Activated CD4-positive, alpha-beta T cell treated with anti-CD3 and anti-CD28 coated beads, Interleukin-2, Interleukin-6, amounts not matched to agents 100 ng/mL and 50 ng/mL, durations not matched to agents 16 hours and 8 hours (primary cell): ENCODE measurements around the gene PEX10.

ENCODE experiments used
- DNase-seq: peaks from one replicate; pipeline ENCODE4 v3.0.0-alpha.2; 2020

PEX10 gene

GRCh38 chr1:2418791-2419320 lies 6.5 kb upstream of the PEX10 start:
- DNase-seq: no peak

- no peak for DNase-seq
Observed at GRCh38 chr1:2417833-2418225, 5.5 kb upstream of the PEX10 start.

GRCh38 chr1:2417083-2417832 lies 4.9 kb upstream of the PEX10 start:
- DNase-seq: no peak

GRCh38 chr1:2416403-2416802 lies 4.0 kb upstream of the PEX10 start:
- peak; percentile 34 for DNase-seq

- DNase-seq: peak; percentile 70
Observed at GRCh38 chr1:2415801-2416208, 3.4 kb upstream of the PEX10 start.

- no peak for DNase-seq
Observed at GRCh38 chr1:2415337-2415736, 3.0 kb upstream of the PEX10 start.

- DNase-seq: peak; percentile 83
Observed at GRCh38 chr1:2414297-2414958, 2.1 kb upstream of the PEX10 start.

- DNase-seq: peak; percentile 39
Observed at GRCh38 chr1:2413495-2414296, 1.3 kb upstream of the PEX10 start.

- DNase-seq: no peak
Observed at GRCh38 chr1:2412773-2413494, 570 bp upstream of the PEX10 start.

- no peak for DNase-seq
Observed at GRCh38 chr1:2411801-2412394, 466 bp downstream of the PEX10 start.

GRCh38 chr1:2409745-2410144 lies 2.6 kb downstream of the PEX10 start:
- DNase-seq: no peak

- DNase-seq: no peak
Observed at GRCh38 chr1:2408859-2409276, 3.5 kb downstream of the PEX10 start.

- no peak for DNase-seq
Observed at GRCh38 chr1:2408456-2408855, 3.9 kb downstream of the PEX10 start.

- DNase-seq: no peak
Observed at GRCh38 chr1:2407991-2408275, 4.4 kb downstream of the PEX10 start.

- DNase-seq: no peak
Observed at GRCh38 chr1:2407166-2407990, 5.0 kb downstream of the PEX10 start.

- no peak for DNase-seq
Observed at GRCh38 chr1:2406451-2407041, 5.8 kb downstream of the PEX10 start.

- no peak for DNase-seq
Observed at GRCh38 chr1:2405588-2406295, 6.6 kb downstream of the PEX10 start.

- DNase-seq: no peak
Observed at GRCh38 chr1:2404890-2405511, 7.4 kb downstream of the PEX10 start.

GRCh38 chr1:2404142-2404889 lies 8.0 kb downstream of the PEX10 start:
- no peak for DNase-seq
